SJCRH30 (cell line): ENCODE results near the gene ANKLE2. TPM values are rescaled to one million over a fixed set of nuclear protein-coding genes. Genes with fewer than 3 reads are reported as not detected.

Source experiments
- DNase-seq, 2 experiments: peaks; one replicate each; pipeline ENCODE4 v3.0.0-alpha.2; 2015 to 2020
- H3K27ac ChIP-seq: fragments of 250-450 bp; sonication (Bioruptor Pico); 2 replicates; pipeline ENCODE4 v1.5.1; 2020; ENCODE audit warnings: mild to moderate bottlenecking, moderate library complexity
- H3K27me3 ChIP-seq: fragments of 250-450 bp; sonication (Bioruptor Pico); 2 replicates; pipeline ENCODE4 v1.5.1; 2020; ENCODE audit warnings: mild to moderate bottlenecking, moderate library complexity
- H3K36me3 ChIP-seq: fragments of 250-450 bp; sonication (Bioruptor Pico); 2 replicates; pipeline ENCODE4 v1.5.1; 2020; ENCODE audit warnings: mild to moderate bottlenecking, moderate library complexity
- H3K4me1 ChIP-seq: fragments of 250-450 bp; sonication (Bioruptor Pico); 2 replicates; pipeline ENCODE4 v1.5.1; 2020; ENCODE audit warnings: mild to moderate bottlenecking, moderate library complexity
- H3K4me3 ChIP-seq: fragments of 250-450 bp; sonication (Bioruptor Pico); 2 replicates; pipeline ENCODE4 v1.5.1; 2020; ENCODE audit warnings: mild to moderate bottlenecking, moderate library complexity
- H3K9me3 ChIP-seq: fragments of 250-450 bp; sonication (Bioruptor Pico); replicated peaks from 2 replicates; pipeline ENCODE4 v1.5.1; 2020; ENCODE audit warnings: mild to moderate bottlenecking, moderate library complexity
- total RNA-seq: library from RNA; depleted of rRNA; stranded (reverse); fragments of >200 nt; shearing (Covaris generic); gene quantifications from 2 replicates; pipeline ENCODE4 v1.2.3, GENCODE V29; 2014

Gene ANKLE2
- total RNA-seq, 1 experiment from 2014 or later, result 59.1 TPM

DNA sequence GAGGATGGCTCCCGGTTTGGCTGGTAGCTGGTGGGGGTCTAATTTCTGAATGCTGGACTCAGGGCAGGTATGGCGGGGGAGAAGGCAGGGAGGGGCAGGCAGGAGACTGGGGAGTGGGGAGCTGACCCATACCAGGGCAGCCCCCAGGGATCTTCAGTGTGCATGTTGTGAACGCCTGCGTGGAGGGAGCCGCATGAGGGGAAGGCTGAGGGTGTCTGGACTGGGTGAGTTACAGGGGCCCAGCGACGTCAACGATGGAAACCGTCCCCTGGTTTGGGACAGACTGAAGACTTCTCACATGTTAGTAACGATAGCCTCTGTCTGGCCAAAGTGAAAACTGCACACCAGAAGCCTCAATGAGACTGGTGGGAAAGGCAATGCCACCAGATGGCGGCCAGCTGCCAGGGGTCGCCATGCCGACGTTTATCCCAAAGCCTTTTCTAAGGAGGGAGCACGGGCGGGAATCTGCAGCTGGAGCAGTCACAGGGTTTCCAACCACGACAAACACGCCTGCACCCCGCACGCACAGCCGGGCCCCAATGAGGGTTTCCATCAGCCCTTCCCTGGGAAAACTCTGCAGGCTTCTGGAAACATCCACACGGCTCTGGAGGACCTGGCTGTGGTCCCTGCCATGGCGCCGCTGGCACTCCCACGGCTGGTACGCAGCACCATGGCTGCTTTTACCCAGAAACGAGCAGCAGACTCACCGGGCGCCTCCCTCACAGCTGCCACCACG, 37.0 kb downstream of the ANKLE2 start:
- no peak for DNase-seq
- Histone ChIP-seq H3K4me1 (no peaks in the 10 kb centered on the region), H3K9me3 (no peaks in the 10 kb centered on the region), H3K27ac (no peak overlapping the region), H3K27me3 (no peaks in the 10 kb centered on the region), H3K4me3 (no peak overlapping the region), H3K36me3 (peaks cover 88% of the 10 kb centered on the region)

DNA sequence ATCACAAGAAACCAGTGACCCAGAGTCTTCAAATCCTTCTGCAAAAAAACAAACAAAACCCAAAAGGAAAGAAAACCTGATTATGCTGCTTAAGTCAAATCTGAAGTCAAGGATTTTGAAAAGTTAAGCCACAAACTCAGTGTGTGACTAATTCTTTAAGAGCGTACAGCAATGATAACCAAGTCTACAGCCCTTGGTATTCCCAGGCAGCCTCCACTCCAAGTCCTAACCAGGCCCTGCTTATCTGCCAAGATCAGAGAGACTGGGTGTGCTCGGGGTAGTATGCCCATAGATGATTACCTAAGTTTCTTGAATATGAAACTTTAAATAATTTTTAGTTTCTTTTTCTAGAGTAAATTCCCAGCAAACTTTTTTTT, 37.9 kb downstream of the ANKLE2 start:
- no peak overlapping the region for H3K27ac ChIP-seq
- H3K4me3 ChIP-seq, result no peak overlapping the region
- H3K9me3 ChIP-seq, result no peaks in the 10 kb centered on the region
- no peaks in the 10 kb centered on the region for H3K27me3 ChIP-seq
- DNase-seq, result no peak
- H3K36me3 ChIP-seq, result peaks cover 93% of the 10 kb centered on the region
- H3K4me1 ChIP-seq, result no peaks in the 10 kb centered on the region

DNA sequence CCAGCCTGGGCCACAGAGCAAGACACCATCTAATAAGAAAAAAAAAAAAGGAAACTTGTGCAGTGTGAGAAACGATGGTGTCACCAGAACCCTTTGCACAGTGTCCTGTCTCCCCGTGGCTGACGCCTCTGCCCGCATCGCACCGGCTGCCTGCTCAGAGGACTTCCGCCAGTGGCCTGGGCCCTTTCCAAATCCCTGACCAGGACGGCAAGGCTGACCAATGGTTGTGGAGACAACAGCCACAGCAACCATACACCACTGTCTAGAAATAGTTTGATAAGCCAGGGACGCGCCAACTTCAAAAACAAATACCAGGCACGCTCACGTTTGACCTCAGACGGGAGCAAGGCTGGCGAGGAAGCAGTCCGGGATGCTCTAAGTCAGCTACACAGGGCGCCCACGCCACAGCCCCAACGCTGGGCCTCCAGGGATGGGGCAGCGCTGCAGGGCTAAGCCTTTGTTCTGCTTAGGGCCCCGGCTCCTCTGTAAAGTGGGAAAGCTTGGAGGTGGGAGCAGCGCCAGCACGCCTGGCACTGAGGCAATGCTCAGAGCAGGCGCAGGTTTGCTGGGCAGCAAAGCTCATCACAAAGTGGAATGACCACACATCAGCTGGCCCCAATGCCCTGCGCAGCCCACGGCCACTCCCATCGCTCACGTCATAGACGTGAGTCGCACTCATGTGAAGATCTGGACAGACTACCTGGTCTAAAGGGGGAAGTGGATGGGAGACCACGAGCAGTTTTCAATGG, 38.4 kb downstream of the ANKLE2 start:
- H3K27ac ChIP-seq, result no peak overlapping the region
- no peak for DNase-seq
- no peaks in the 10 kb centered on the region for H3K27me3 ChIP-seq
- peaks cover 90% of the 10 kb centered on the region for H3K36me3 ChIP-seq
- H3K9me3 ChIP-seq, result no peaks in the 10 kb centered on the region
- H3K4me1 ChIP-seq, result no peaks in the 10 kb centered on the region
- H3K4me3 ChIP-seq, result no peak overlapping the region

DNA sequence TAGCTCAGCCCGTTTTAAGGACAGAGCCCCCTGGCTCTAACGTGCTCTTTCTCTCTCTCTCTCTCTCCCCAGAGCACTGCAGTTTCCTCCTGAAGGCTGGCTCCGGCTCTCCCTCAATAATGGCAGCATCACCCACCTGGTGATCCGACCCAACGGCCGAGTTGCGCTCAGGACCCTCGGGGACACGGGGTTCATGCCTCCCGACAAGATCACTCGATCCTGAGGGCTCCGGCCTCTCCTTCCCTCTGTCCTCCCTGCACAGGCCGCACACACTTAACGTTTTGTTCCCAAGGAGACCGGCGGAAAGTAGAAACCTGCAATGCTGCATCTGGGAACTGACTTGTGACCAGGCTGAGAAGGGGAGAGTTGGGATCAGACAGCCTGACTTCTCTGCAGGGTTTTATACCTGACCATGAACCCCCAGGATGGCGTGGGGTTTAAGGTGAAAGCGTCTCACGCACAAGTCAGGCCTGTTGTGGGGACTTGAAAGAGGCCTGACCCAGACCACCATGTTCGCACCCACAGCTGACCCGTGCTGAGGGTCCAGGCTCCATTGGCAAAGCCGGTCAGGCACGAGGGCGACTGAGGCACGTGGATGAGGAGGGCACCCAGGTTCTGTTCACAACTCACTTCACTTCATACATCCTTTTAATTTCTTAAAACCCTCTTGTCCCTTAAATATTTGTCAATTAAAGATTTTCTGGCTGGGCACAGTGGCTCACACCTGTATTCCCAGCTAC, 40.9 kb downstream of the ANKLE2 start:
- Histone ChIP-seq H3K9me3 (peaks cover 3% of the 10 kb centered on the region; the same call in 1 of the 2 replicates), H3K4me3 (no peak overlapping the region), H3K27me3 (no peaks in the 10 kb centered on the region), H3K4me1 (no peaks in the 10 kb centered on the region), H3K27ac (no peak overlapping the region), H3K36me3 (peaks cover 83% of the 10 kb centered on the region)
- no peak for DNase-seq

DNA sequence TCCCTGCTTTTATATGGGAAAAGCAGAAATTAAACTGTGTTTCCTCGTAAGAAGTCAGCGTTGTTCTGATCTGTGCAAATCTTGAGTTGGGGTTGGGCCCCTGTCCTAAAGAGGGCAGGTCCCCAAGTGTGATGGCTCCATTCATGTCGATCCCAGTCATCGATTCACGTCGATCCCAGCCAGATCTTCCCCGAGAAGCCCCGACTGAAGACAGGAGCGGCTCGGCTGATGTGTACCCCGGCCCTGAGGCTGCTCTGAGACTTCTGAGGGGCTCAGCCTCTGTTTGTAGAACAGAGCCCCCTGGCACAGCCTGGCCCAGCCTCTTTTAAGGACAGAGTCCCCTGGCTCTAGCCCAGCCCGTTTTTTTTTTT, 41.7 kb downstream of the ANKLE2 start:
- Histone ChIP-seq H3K36me3 (peaks cover 80% of the 10 kb centered on the region), H3K4me1 (no peaks in the 10 kb centered on the region), H3K4me3 (no peak overlapping the region), H3K27me3 (no peaks in the 10 kb centered on the region), H3K9me3 (peaks cover 3% of the 10 kb centered on the region; the same call in 1 of the 2 replicates), H3K27ac (no peak overlapping the region)
- no peak for DNase-seq

DNA sequence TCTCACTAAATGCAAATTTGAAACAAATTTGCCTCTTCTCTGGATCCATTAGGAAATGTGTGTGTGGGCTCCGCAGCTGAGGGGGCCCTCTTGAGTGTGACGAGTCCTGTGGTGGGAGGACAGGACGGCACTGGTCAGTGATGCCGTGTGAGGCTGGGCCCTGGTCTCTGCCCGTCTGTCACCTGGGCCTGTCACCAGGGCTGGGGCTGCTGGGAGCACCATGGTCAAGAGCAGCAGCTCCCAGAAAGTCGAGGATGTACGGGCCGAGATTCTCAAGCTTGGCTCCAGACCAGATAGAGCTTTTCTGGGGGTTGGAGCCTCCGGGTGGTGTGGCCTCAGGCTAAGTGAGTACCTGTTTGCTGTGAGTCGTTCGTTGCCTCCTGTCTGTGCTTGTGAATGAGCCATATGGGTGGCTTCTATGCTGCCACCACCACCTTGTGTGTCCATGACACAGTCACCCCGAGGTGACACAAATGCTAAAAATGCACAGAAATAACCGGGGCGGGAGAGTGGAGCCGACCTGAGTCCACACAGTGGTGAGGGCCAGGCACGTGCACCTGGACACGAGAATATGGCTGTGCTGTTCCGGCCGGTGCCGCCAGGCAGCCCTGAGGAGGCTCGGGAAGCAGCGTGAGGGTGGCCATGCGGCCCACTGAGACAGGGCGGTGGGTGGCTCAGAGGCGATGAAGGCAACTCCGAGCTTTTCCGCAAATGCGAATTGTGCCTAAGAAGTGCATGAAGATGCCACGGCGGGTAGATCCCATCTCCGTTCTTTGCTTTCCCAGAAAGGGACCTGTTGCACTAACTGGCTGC, 42.3 kb downstream of the ANKLE2 start:
- no peak for DNase-seq
- no peaks in the 10 kb centered on the region for H3K4me1 ChIP-seq
- no peaks in the 10 kb centered on the region for H3K27me3 ChIP-seq
- peaks cover 3% of the 10 kb centered on the region; the same call in 1 of the 2 replicates for H3K9me3 ChIP-seq
- H3K27ac ChIP-seq, result no peak overlapping the region
- H3K4me3 ChIP-seq, result no peak overlapping the region
- H3K36me3 ChIP-seq, result peaks cover 78% of the 10 kb centered on the region

DNA sequence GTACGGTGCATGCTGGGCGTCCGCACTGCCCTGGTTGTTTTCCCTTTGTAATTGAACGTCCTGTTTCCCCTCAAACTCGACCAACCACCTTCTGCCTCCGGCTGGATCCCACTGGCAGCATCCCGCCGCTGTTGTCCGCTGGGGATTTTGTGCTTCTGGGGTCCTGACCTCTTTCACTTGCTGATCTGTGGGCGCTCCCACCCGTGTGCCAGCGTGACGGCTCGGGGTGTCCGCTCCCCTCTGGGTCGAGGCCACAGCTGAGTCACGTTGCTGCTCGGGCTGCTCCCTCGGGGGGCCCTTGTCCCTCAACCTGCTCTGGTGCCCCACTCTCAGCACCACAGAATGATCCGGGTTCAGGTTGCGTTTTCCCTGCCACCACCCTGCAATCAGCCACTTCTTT, 43.0 kb downstream of the ANKLE2 start:
- no peak overlapping the region for H3K4me3 ChIP-seq
- no peaks in the 10 kb centered on the region for H3K27me3 ChIP-seq
- no peak for DNase-seq
- H3K27ac ChIP-seq, result no peak overlapping the region
- peaks cover 78% of the 10 kb centered on the region for H3K36me3 ChIP-seq
- H3K4me1 ChIP-seq, result no peaks in the 10 kb centered on the region
- peaks cover 3% of the 10 kb centered on the region; the same call in 1 of the 2 replicates for H3K9me3 ChIP-seq

DNA sequence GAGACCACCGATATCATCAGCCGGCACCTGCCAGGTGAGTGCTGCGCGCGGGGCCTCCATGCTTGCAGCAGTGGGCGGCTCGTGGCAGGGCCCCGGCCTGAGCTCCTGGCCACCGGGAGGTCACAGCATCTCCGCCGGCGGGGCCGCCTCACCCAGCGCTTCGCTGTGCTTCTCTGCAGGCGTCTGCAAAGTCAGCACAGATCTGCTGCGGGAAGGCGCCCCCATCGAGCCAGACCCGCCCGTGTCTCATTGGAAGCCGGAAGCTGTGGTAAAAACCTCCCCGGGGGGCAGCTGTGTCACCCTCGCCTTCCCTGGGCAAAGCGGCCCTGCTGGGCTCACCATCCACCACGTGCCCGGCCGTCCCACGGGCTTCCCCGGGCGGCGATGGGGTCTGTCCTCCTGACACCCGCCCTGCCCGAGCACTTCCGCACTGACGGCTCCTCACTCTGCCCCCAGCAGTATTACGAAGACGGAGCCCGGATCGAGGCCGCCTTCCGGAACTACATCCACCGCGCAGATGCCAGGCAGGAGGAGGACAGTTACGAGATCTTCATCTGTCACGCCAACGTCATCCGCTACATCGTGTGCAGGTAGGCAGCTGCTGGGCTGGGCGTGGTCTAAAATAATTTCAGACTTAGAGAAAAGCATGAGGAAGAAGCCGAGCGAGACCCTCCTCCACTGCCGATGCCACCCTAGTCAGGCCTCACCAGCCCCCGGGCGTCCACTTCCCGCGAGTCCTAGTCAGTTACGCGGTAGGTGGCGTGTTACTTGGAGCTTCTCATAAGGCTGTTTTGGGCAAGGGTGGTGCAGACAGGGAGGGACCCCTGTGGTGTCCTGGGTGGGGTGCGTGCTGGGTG, 43.9 kb downstream of the ANKLE2 start:
- Histone ChIP-seq H3K4me1 (no peaks in the 10 kb centered on the region), H3K27me3 (no peaks in the 10 kb centered on the region), H3K27ac (no peak overlapping the region), H3K9me3 (peaks cover 3% of the 10 kb centered on the region; the same call in 1 of the 2 replicates), H3K36me3 (peaks cover 75% of the 10 kb centered on the region), H3K4me3 (no peak overlapping the region)
- no peak for DNase-seq

DNA sequence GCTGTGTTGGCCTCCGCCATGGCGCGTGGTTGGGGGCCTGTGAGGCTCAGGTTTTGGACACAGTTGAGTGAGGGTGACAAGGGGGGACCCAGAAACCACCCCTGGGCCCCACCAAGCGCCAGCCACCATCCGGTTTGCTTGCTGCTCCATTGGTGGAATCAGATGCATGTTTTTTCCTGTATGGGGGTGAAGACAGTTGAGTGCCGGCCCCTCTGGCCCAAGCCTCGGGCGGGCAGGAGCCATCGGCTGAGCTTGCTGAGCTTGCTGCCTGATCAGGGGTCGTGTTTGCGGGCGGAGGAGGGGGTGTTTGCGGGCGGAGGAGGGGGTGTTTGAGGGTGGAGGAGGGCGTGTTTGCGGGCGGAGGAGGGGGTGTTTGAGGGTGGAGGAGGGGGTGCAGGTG, 44.6 kb downstream of the ANKLE2 start:
- H3K27ac ChIP-seq, result no peak overlapping the region
- no peak overlapping the region for H3K4me3 ChIP-seq
- H3K9me3 ChIP-seq, result peaks cover 3% of the 10 kb centered on the region; the same call in 1 of the 2 replicates
- no peaks in the 10 kb centered on the region for H3K4me1 ChIP-seq
- no peaks in the 10 kb centered on the region for H3K27me3 ChIP-seq
- H3K36me3 ChIP-seq, result peaks cover 69% of the 10 kb centered on the region
- DNase-seq, result no peak

DNA sequence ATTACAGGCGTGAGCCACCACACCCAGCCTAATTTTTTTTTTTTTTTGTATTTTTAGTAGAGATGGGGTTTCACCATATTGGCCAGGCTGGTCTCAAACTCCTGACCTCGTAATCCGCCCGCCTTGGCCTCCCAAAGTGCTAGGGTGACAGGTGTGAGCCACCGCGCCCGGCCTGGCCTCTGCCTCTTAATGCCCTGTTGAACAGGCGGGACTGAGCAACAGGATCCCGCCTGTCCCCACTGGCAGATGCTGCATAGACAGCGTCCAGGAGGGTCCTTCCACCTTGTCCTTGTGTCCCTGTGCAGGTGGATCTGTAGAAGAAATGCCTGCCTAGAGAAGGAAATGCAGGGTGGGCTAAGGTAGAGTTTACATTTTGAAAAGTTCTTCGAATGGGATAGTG, 45.3 kb downstream of the ANKLE2 start:
- H3K4me1 ChIP-seq, result no peaks in the 10 kb centered on the region
- no peak overlapping the region for H3K4me3 ChIP-seq
- no peak for DNase-seq
- H3K27ac ChIP-seq, result no peak overlapping the region
- peaks cover 3% of the 10 kb centered on the region; the same call in 1 of the 2 replicates for H3K9me3 ChIP-seq
- H3K27me3 ChIP-seq, result no peaks in the 10 kb centered on the region
- peaks cover 63% of the 10 kb centered on the region for H3K36me3 ChIP-seq

DNA sequence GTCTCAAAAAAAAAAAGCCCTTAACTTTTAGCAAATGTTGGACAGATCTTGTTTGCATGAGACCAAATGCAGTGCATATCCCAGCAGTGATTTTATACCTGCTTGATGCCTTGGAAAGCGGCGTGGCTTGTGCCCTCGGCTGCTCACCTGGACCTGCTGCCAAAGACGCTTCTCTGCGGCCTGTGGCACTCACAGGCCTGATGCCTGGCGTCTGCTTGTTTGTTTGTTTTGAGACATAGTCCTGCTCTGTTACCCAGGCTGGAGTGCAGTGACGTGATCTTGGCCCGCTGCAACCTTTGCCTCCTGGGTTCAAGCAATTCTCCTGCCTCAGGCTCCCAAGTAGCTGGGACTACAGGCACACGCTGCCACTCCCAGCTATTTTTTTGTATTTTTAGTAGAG, 45.8 kb downstream of the ANKLE2 start:
- Histone ChIP-seq H3K4me1 (no peaks in the 10 kb centered on the region), H3K27ac (no peak overlapping the region), H3K36me3 (peaks cover 58% of the 10 kb centered on the region), H3K27me3 (no peaks in the 10 kb centered on the region), H3K4me3 (no peak overlapping the region), H3K9me3 (peaks cover 3% of the 10 kb centered on the region; the same call in 1 of the 2 replicates)
- no peak for DNase-seq

DNA sequence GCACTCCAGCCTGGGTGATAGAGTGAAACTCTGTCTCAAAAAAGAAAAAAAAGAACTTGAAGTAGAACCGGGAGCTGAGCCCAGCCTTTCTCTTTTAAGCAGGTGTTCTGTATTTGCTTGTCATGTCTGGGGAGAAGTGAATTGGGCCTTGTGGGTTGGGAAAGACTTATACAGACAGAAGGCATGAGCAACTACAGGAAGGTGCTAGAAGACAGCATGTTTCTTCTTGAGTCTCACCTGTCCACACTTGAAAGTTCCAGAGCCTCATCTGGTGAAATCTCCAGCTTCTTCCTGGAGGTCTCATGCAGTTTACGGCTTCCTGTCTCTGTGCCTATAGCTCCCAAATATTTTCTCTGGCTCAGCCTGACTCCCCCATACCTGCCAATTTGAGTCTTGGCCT, 48.5 kb downstream of the ANKLE2 start:
- H3K27ac ChIP-seq, result no peak overlapping the region
- peaks cover 38% of the 10 kb centered on the region for H3K36me3 ChIP-seq
- no peak overlapping the region for H3K4me3 ChIP-seq
- H3K9me3 ChIP-seq, result peaks cover 3% of the 10 kb centered on the region; the same call in 1 of the 2 replicates
- no peaks in the 10 kb centered on the region for H3K27me3 ChIP-seq
- no peak for DNase-seq
- H3K4me1 ChIP-seq, result no peaks in the 10 kb centered on the region

DNA sequence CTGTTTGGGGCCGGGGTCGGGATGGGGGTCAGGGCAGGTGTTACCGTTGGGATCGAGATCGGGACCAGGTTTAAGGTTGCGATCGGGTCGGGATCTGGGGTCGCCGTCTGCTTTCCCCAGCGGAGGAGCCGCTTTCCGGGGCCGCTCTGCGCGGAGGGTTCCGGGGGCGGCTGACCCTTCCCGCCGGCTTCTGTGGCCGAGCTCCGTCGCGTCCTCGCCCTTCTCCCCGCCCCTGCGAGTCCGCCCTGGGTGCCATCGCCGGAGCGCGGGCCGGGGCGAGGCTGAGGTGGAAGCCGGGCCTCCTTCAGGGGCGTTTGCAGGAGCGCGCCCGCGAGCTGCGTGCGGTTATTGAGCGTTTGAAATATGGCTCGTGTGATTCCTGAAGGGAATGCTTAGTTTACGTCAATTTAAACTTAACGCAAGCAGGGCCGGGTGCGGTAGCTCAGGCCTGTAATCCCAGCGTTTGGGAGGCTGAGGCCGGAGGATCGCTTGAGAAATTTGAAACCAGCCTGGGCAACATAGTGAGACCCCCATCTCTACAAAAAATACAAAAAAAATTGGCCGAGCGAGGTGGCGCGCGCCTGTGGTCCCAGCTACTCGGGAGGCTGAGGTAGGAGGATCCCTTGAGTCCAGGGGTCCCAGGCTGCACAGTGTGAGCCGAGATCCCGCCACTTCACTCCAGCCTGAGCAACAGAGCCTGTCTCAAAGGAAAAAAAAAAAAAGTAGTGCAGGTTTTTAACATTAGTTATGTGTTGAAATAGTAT, 50.4 kb downstream of the ANKLE2 start:
- Histone ChIP-seq H3K27ac (peak overlapping the region; percentile 20; the same call in 1 of the 2 replicates), H3K9me3 (no peaks in the 10 kb centered on the region), H3K4me1 (no peaks in the 10 kb centered on the region), H3K36me3 (peaks cover 26% of the 10 kb centered on the region), H3K27me3 (no peaks in the 10 kb centered on the region), H3K4me3 (peak overlapping the region; percentile 65)
- DNase-seq, result peak; percentile 22 to 31
